ENCODE data around the gene CDH23. TPM values are rescaled to one million over a fixed set of nuclear protein-coding genes. Genes with fewer than 3 reads are reported as not detected.

Gene CDH23
- total RNA-seq, 4 donors from 2014 or later, result 14.4 to 29.6 (median 19.7) TPM

DNA sequence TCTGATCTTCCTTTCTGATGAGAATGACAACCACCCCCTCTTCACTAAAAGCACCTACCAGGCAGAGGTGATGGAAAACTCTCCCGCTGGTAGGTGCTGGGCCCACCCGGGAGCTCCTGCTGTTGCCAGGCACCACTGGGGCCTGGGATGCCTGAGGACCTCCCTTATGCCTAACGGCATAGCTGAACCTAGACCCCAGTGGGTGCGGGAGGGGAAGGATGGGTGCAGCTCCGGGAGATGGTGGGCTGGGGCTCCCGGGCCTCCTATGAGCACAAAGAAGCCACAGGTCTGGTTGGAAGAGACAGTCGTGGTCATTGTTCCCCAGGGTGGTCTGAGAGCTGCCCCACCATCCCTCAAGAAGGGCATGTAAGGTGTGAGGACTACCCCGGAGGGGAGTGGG is 392.2 kb downstream of the CDH23 start:
- peaks cover 0 to 6% (median 0%) of the 10 kb centered on the region in 4 donors for H3K36me3 ChIP-seq
- H3K27ac ChIP-seq (replicated peaks in 1 of 4), result no peak overlapping the region
- H3K9me3 ChIP-seq, result no peaks in the 10 kb centered on the region
- no peaks in the 10 kb centered on the region for H3K4me1 ChIP-seq
- WGBS, result 85% methylated on average over 4 of the region's 8 CpGs
- intact Hi-C loops (cut with DNase I), result no loop called here
- DNase-seq (ENCODE audit: extremely low spot score), result no peak
- H3K27me3 ChIP-seq, result no peaks in the 10 kb centered on the region
- H3K4me3 ChIP-seq, result no peak overlapping the region
- TF ChIP-seq EP300 (IDR thresholded peaks at IDR 0.05) (no peak), POLR2AphosphoS5 (IDR thresholded peaks at IDR 0.05) (no peak), POLR2A (IDR thresholded peaks at IDR 0.05; ENCODE audit: low read depth) (no peak)
- TF ChIP-seq, protein P1, sequence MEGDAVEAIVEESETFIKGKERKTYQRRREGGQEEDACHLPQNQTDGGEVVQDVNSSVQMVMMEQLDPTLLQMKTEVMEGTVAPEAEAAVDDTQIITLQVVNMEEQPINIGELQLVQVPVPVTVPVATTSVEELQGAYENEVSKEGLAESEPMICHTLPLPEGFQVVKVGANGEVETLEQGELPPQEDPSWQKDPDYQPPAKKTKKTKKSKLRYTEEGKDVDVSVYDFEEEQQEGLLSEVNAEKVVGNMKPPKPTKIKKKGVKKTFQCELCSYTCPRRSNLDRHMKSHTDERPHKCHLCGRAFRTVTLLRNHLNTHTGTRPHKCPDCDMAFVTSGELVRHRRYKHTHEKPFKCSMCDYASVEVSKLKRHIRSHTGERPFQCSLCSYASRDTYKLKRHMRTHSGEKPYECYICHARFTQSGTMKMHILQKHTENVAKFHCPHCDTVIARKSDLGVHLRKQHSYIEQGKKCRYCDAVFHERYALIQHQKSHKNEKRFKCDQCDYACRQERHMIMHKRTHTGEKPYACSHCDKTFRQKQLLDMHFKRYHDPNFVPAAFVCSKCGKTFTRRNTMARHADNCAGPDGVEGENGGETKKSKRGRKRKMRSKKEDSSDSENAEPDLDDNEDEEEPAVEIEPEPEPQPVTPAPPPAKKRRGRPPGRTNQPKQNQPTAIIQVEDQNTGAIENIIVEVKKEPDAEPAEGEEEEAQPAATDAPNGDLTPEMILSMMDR (IDR thresholded peaks at IDR 0.05), result no peak

DNA sequence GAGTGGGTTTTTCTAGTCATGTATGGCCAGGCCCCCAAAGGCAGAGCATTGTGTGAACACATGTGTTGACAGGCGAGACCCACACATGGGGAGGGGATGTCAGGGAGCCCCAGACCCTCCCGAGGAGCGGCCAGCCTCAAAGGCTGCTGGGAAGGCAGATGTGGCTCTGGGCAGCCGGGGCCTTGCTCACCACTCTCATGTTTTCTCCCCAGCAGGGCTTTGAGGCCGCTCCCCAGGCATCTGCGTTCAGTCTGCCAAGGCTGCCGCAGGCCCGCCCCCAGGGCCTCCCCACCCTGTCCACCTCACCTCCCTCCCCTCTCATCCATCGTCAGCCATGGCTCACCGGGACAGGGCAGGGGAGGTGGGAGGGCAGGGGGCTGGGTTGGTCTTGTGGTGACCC is 393.2 kb downstream of the CDH23 start:
- Histone ChIP-seq H3K27me3 (no peaks in the 10 kb centered on the region), H3K4me1 (no peaks in the 10 kb centered on the region), H3K27ac (replicated peaks in 1 of 4) (no peak overlapping the region), H3K36me3 (peaks cover 0 to 6% (median 0%) of the 10 kb centered on the region in 4 donors), H3K9me3 (no peaks in the 10 kb centered on the region), H3K4me3 (no peak overlapping the region)
- DNase-seq (ENCODE audit: extremely low spot score), result no peak
- 76% methylated on average over 3 of the region's 10 CpGs for WGBS
- TF ChIP-seq, protein P1 (IDR thresholded peaks at IDR 0.05), result no peak
- TF ChIP-seq POLR2AphosphoS5 (IDR thresholded peaks at IDR 0.05), result no peak
- no peak for TF ChIP-seq EP300 (IDR thresholded peaks at IDR 0.05)
- no peak for TF ChIP-seq POLR2A (IDR thresholded peaks at IDR 0.05; ENCODE audit: low read depth)
- intact Hi-C loops (cut with DNase I), result no loop called here

GRCh38 chr10:71790749-71791440 is 394.2 kb downstream of the CDH23 start:
- no peaks in the 10 kb centered on the region for H3K36me3 ChIP-seq
- intact Hi-C loops (cut with DNase I), result no loop called here
- H3K27ac ChIP-seq (replicated peaks in 1 of 4), result no peak overlapping the region
- no peak for TF ChIP-seq EP300 (IDR thresholded peaks at IDR 0.05)
- no peak for TF ChIP-seq POLR2AphosphoS5 (IDR thresholded peaks at IDR 0.05)
- TF ChIP-seq, protein P1 (IDR thresholded peaks at IDR 0.05), result no peak
- no peak for TF ChIP-seq POLR2A (IDR thresholded peaks at IDR 0.05; ENCODE audit: low read depth)
- H3K4me3 ChIP-seq, result no peak overlapping the region
- H3K9me3 ChIP-seq, result no peaks in the 10 kb centered on the region
- no peak for DNase-seq (ENCODE audit: extremely low spot score)
- WGBS, result 93% methylated on average over 12 of the region's 17 CpGs
- no peaks in the 10 kb centered on the region for H3K4me1 ChIP-seq
- no peaks in the 10 kb centered on the region for H3K27me3 ChIP-seq

DNA sequence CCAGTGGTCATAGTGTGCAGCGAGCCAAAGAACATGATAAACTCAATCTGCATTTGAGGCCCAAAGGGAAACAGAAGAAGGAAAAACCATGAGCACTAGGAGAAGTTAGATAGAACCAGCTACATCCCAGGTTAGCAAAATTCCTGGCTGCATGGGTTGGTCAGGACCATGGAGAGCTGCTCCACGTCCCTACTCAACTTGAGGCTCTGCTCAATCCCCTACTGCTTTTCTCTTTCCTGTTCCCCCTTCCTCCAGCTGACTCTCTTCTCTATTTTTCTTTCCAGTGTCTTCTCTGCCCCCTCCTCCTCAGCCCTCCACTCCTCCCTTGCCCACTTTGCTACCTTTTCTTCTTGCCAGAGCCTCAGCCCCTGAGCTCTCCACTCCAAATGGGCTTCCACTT is 398.5 kb downstream of the CDH23 start:
- no peak for DNase-seq (ENCODE audit: extremely low spot score)
- Histone ChIP-seq H3K4me3 (no peak overlapping the region), H3K9me3 (no peaks in the 10 kb centered on the region), H3K36me3 (no peaks in the 10 kb centered on the region), H3K27ac (replicated peaks in 1 of 4) (no peak overlapping the region), H3K27me3 (no peaks in the 10 kb centered on the region), H3K4me1 (no peaks in the 10 kb centered on the region)
- intact Hi-C loops (cut with DNase I), result no loop called here
- TF ChIP-seq EP300 (IDR thresholded peaks at IDR 0.05) (no peak), POLR2A (IDR thresholded peaks at IDR 0.05; ENCODE audit: low read depth) (no peak), POLR2AphosphoS5 (IDR thresholded peaks at IDR 0.05) (no peak)
- TF ChIP-seq, protein P1 (IDR thresholded peaks at IDR 0.05), result no peak
- WGBS, result 25% methylated on average over 2 of the region's 2 CpGs
